EH (cell line): Measurements from ENCODE around the gene BRINP1.

Experiments
- DNase-seq: peaks from one replicate; pipeline ENCODE4 v3.0.0-alpha.2; 2015; ENCODE audit warnings: low read depth

BRINP1 gene, protein sequence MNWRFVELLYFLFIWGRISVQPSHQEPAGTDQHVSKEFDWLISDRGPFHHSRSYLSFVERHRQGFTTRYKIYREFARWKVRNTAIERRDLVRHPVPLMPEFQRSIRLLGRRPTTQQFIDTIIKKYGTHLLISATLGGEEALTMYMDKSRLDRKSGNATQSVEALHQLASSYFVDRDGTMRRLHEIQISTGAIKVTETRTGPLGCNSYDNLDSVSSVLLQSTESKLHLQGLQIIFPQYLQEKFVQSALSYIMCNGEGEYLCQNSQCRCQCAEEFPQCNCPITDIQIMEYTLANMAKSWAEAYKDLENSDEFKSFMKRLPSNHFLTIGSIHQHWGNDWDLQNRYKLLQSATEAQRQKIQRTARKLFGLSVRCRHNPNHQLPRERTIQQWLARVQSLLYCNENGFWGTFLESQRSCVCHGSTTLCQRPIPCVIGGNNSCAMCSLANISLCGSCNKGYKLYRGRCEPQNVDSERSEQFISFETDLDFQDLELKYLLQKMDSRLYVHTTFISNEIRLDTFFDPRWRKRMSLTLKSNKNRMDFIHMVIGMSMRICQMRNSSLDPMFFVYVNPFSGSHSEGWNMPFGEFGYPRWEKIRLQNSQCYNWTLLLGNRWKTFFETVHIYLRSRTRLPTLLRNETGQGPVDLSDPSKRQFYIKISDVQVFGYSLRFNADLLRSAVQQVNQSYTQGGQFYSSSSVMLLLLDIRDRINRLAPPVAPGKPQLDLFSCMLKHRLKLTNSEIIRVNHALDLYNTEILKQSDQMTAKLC

DNA sequence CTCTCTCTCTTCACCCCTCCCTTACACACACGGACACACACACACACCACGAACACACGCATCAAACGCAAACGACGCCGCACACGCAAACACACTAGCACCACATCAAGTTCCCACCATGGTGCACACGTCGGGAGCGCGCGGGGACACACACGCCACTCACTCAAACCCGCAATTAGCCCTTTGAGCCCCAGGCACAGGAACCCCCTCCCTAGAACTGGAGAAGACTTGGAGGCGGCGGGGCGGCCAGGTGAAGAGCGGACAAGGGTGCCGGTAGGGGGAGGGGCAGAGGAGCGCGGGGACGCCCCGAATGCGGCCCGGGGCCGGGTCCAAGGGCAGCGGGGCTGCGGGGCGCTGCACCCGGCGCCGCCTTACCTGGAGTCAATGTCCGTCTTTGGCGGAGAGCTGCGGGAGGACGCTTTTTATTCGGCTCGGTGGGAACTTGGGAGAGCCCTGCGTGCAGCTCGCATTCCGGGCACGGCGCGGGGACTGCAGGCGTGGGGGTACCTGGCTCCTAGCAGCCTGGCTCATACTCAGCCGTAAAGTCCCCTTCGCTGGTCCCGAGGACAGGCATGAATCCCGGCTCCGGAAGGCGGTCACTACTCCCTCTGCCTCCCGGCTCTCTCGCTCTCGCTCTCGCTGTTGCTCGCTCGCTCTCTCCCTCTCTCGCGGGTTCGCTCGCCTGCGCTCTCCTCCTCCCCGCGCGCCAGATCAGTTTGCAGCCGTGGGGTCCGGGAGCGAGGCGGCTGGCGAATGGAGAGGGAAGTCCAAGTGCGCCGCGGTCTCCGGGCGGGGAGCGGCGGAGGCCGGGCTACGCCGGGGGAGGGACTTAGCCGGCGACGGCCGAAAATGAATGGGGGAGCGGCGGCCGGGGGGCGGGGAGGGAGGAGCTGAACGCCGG lies at the start of gene BRINP1:
Gene BRINP1, minus strand, starts transcription at position 755 of the 901 bp plus-strand sequence. CDS start 56,080 bp downstream, outside the sequence.
- peak; percentile 2 for DNase-seq

DNA sequence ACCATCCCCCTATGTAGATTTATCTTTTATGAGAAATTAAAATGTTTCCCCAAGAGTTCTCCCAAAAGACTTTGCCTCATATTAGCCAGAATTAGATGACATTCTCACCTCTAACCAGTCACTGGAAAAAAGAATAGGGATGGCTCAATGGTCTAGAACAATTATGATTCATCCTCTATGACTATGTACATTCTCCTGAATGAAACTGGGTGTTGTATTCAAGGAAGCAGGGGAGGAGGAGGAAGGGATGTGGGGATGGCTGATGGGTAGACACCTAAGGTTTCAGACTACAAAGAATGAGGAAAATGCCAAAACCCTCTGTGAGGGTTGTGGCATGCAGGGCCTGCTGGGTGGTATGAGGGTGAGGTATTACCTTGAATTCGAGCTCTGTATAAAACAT lies 49.5 kb upstream of the BRINP1 start:
- DNase-seq: no peak

DNA sequence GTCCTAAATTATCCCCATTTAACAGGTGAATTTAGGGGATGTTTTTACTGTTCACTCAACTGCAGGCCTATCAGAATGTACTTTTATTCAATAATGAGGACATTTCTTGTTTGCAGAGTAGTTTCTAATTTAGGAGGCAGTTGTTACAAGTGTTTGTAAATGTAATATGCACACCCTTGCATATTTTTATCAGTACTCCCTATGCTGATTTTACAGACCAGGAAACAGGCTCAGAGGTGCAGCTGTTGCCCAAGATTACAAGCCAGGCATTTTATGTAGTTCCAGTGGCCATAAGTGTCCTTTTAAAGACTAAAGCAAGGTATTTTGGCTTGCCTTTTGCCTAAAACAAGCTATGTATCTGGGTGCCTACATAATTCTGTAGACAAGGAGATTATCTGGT lies 47.6 kb upstream of the BRINP1 start:
- no peak for DNase-seq

DNA sequence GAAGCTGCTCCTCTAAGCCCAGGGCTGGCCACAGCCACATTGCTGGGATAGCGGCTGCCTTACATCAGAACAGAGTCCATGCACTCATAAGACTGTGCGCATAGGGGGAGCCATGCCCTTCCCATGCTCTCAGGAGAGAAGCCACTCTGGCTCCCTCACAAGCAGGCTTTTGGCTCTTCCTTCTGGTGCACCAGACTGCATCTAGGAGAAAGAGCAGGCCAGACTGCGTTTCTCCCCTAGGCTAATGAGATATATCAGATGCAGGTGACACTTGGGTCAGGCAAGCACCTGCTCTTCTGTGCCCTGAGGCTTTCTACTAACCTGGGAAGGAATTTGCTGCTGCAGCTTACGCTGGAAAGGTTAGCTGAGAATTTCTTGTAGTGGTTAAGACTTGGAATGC lies 43.2 kb upstream of the BRINP1 start:
- no peak for DNase-seq

DNA sequence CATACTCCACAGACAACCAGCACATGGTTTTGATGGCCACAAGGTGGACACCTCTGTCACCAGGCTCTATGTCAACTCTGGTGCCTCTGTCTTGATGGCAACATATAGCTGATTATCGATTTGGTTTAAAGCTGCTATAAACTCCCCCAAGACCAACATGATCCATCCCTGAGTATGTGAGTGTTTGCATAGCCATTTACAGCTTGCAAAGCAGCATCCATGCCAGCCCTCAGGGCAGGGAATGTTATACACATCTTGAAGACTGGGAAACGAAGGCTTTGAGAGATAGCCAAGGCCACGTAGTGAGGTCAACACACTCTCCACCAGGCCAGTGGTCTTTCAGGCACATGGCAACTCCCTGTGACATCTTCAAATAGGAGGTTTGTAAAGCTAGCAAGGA lies 40.3 kb upstream of the BRINP1 start:
- no peak for DNase-seq

DNA sequence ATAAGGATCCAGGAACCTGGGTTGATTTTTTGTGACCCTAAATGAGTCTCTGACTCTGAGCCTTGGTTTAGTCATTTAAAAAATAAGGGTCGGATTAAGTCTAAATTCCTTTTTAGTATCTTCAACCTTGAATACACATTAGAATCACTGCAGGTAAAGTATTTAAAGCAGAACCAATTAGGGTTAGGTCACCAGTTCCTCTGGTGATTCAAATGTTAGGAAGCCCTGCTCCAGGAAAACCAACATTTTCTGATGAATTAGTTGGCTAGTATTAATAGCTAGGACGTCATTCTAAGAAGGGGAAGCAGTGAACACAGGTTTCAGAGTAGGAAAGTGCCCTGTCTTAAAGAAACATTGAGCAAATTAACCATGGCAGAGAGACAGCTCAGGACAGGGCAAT lies 31.4 kb upstream of the BRINP1 start:
- no peak for DNase-seq

DNA sequence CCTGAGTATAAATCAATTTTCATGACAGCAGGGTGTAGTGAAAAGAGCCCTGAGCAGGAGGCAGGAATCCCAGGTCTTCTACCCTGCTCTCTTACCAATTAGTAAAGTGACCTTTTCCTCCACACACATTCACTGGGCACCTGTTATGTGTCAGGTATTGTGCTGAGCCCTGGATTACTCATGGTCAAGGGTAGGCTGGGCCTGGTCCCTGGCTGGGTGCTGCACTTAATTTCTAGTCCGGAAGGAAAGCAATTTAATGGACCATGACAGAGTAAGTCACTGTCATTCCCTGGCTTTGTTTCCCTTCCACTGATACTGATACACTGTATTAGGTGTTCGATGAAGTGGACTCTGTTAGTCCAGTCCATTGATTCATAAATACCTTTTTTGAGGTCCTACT lies 29.1 kb upstream of the BRINP1 start:
- no peak for DNase-seq

DNA sequence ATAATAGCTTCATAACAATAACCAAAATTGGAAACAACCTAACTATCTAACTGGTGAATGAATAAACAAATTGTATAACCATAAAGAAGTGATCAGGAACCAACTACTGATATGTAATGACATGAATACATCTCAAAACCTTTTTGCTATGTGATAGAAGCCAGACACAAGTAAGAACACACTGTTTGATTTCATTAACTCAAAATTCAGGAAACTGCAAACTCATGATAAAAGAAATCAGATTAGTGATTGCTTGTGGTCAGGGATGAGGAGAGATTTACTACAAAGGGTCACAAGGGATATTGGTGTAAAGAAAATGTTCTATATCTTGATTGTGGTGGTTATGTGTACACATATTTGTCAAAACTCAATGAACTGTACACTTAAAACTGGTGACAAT lies 22.6 kb upstream of the BRINP1 start:
- no peak for DNase-seq

DNA sequence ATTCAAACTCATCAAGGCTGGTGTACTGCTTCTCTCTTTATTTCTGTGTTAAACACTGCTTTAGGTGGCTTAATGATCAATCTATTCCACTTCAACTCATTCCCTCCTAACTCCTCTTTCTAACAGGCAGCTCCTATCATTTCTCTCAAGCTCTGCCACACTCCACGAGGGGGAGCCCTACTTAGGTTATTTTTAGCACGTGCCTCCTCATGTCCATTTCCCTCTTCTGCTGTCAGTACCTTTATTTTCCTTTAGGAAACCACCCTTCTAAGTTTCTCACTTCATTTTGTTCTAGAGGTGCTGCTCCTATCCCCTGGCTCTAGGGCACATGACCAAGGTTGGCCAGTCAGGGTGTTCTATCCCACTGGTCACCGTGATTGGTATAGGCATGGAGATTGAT lies 6.7 kb upstream of the BRINP1 start:
- peak; percentile 12 for DNase-seq

DNA sequence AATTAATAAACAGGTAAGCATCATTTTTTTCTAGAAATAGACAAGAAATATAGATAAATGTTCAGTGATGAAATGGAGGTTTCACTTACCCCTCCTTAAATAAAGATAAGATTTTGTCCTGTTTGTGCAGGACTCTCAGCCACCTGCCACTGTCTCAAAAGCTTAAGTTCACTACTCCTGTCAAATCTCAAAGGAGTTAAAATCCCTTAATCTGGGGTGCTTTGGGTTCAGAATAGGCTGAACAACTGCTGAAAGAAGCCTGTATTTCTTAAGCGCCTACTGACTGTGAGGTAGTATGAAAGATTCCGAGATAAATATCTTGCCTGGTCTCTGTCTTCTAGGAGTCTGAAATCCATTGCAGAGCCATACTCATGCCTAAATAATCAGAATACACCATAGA lies 3.7 kb upstream of the BRINP1 start:
- no peak for DNase-seq

DNA sequence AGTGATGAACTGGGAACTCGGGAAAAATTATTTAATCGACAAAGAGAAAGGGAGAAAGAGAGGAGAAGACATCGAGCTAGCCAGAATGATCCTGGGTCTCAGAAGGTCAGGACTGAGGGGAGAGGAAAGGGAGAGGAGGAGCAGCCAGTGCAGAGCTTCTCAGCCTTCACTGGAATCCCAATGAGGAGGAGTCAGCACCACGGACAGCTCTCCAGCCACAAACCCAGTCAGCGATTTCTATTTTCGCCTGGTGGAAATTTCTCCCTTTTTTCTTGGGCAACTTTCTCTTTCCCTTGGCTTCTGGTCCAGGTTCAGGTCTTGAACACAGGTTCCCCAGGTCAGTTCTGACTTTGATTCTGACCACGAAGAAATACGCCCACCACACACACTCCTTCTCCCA lies 1.6 kb upstream of the BRINP1 start:
- DNase-seq: peak; percentile 34

DNA sequence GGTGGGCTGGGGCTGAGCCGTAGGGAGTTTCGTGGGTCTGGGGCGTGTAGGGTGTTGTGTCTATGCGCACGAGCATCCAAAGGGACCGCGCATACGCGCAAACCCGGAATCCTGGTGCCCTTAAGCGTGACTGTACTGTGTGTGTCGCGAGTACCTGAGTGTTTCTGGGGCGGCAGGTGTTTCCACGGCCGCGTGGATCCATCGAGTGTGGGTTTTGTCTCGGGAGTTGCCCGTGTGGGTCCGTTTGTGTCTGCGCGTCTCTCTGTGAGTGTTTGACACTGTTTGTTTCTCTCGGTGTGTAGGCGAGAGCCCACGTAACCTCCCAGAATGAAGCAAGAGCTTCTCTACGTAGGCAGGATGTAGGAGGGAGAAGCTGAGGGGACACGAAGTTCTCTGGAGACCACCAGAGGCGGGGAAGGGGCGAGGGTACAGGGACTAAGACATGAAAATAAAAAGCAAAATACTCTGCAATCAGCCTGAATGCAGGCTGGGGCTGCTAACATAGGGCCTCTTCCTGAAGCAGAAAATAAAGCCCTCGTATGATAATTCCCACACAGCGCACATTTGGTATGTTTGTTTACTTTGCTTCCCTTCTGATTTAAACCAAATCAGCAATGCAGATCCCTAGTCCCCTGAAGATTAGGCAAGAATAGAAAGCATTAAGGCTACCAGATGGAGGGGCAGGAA lies 588 bp upstream of the BRINP1 start:
- no peak for DNase-seq

DNA sequence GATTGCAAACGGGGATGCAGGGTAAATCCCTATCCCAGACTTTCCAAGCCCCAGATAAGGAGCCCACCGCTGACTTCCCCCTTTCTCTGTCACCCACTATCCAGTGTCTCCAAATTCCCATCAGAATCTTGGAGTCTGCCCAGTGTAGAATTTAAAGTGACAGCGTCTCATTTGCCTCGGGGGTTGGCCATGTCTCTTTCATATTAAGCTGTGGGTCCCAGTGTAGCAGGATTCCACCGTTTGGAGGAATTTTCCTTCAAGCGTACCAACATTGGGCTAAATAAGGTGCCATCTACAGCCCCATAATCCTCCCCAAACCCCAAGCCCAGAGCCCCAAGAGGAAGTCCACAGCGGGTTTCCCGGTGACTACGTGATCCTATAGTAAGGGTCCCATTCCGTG lies 1.1 kb downstream of the BRINP1 start:
- DNase-seq: no peak

DNA sequence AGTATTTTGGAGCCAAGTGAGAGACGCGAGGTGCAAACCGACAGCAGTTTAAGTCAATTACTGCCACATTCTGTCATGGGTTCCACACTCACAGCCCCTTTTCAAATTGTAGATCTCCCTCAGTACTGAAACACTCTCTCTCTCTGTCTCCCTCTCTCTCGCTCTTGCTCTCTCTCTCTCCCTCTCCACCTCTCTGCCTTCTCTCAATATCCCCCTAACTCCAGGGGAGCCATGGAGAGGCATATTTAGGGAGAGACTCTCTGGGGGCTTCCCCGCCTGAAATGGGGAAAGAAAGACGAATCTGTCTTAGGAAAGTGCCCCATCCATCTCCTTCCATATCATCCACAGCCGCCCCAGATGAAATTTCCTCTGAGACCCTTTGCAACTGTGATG lies 1.6 kb downstream of the BRINP1 start:
- DNase-seq: no peak

DNA sequence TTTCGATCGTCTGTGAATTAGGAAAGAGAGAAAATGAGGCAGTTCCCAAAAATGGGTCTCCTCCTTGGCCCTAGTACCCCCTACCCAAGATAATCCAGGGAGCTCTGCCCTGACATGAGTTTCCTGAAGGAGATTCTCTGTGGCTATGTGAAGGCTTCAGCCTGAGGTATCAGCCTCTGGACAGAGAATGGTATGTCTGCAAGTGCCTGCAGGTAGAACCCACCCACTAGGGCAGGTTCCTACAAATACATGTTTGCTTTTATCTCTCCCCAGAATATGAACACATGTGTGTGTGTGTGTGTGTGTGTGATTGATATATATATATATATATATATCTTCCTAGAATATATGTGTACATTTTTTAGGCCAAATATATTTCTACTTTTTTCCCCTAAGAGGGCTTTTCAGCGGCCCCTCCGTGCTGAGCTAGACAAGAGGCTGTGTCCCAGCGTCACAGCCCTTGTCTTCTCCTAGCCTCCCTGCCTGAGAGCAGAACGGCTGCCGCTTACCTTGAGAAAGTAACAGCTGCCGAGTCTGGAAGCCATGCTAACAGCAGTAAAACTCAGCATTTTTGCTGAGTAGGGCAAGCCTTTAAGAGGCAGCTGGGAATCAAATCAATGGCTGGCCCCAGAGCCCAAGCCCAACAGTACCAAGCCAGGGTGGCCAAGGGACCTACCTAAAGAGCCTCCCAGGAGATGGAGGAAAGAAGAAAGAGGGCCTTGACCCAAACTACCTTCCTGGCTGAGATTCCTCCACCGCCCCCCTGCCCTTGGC lies 2.1 kb downstream of the BRINP1 start:
- DNase-seq: no peak

DNA sequence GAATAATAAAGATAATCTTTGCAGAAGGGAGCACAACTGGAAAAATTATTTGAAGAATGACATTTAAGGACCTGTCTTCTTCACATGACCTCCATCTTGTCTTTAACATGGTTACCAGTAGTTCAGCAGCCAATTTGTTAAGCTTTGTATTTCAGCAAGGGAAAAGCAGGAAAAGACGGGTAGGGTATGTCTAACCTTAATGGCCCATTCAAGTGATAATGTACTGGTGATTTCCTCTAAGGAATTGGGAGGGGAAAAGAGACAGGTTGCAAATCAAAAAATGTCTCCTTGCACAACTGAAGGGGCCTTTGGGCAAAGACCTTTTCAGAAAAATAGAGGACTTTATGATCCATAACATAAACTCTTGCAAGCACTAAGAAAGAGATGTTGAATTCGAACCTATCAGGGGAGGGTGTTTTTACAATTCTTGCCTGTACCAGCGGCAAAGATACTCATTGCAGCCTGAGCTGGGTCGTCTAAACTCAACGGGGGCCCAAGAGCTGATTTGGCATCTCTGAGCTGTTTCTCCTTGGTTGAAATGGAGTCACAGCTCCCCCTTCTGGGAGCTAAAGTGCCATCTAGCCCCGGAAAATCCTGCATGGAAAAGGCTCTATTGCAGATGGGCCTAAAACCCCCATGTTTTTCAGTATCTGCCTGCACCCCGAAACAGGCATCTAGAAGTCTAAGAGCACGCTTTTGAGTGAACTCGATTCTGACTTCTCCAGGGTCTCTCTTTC lies 3.8 kb downstream of the BRINP1 start:
- DNase-seq: peak; percentile 23

DNA sequence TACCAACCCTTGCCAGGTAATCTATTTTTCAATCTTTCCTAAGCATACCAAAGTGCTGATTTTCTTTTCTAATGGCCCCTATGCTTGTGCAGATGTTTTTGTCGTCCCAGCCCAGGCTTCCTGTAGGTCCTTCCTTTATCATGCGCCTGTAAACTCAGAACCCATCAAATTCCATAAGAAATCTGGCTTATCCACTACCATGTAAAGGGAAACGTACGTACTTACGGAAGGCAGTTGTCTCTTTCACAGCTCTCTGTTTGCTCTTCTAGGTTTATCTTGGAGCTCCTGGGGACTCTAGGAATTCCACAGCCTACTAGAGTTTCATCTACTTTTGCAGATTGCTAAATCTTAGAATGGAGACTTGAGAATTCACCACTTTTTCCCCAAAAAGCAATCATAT lies 9.0 kb downstream of the BRINP1 start:
- no peak for DNase-seq

DNA sequence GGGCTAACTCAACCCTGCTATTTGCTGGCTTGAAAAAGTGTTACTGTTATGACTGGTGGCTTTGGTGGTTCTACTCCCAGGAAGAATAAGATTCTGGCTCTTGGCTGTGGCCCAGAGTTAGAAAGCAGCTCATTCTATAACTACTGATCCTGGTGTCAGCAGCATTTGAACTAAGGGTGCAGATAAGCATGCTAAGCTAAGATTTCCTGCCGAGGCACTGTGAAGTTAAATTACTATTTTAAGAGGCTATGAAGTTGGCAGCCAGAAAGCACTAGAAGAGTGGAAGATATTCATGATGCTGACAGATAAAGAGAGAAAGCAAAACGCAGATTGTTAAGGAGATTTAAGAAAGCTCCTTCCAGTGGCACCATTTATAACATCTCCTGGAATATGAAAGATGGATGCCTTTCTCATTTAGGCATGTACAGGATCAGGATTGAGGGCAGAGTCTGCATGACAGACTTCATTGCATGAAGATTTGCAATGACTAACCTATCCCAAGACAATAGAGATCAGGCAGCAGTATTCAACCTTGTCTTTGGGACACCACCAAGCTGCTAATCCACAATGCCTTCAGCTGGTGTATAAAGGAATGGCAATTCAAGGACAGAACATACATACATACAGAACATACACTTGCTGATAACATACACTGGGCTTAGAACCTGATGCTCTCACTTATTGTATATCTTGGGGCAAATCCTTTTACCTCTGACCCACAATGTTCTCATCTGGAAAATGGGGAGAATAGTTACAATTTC lies 11.7 kb downstream of the BRINP1 start:
- no peak for DNase-seq

DNA sequence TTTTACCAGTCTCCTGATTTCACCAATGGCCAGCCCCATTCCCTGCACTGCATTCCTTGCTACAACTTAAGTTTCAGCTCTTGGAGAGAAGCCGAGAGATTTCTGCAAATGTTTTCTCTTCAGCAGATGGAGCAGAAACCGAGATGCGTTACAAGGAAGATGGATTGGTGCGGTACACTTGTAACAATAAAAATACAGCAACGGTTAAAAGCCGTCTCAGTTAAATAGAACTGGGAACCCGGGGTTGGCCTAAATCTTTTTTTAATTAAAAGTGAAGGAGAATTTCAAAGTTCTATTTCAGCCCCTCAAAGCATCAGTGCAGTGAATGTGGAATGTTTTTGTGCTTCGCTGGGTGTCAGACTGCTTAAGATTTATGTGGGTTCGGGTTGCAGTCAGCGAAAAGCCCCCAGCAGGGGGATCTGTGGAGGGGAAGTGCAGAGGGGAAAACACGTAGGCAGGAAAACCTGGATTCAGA lies 19.8 kb downstream of the BRINP1 start:
- no peak for DNase-seq
